WI38 (cell line): ENCODE data around the gene SHANK3.

ENCODE experiments used
- H3K4me3 ChIP-seq: 2 replicates; pipeline ENCODE4 v1.5.1; 2011; ENCODE audit warnings: low read depth, mild to moderate bottlenecking, control low read depth, low read length
- CTCF ChIP-seq: IDR thresholded peaks from 2 replicates; pipeline ENCODE4 v1.5.1; 2012; ENCODE audit warnings: low read depth, mild to moderate bottlenecking, control low read depth, low read length

SHANK3 gene

GRCh38 chr22:50718352-50718709, 45.7 kb downstream of the SHANK3 start:
- TF ChIP-seq CTCF, result no peak
- no peak overlapping the region for H3K4me3 ChIP-seq

- no peak for TF ChIP-seq CTCF
- H3K4me3 ChIP-seq, result no peak overlapping the region
Measured at GRCh38 chr22:50719814-50720300, 47.2 kb downstream of the SHANK3 start.

- no peak overlapping the region for H3K4me3 ChIP-seq
- no peak for TF ChIP-seq CTCF
Measured at GRCh38 chr22:50720301-50721256, 48.0 kb downstream of the SHANK3 start.

GRCh38 chr22:50721257-50721844, 48.7 kb downstream of the SHANK3 start:
- no peak for TF ChIP-seq CTCF
- no peak overlapping the region for H3K4me3 ChIP-seq

- no peak for TF ChIP-seq CTCF
- H3K4me3 ChIP-seq, result no peak overlapping the region
Measured at GRCh38 chr22:50722048-50722701, 49.6 kb downstream of the SHANK3 start.
